Measurements from ENCODE around the gene EEF2K.

DNA sequence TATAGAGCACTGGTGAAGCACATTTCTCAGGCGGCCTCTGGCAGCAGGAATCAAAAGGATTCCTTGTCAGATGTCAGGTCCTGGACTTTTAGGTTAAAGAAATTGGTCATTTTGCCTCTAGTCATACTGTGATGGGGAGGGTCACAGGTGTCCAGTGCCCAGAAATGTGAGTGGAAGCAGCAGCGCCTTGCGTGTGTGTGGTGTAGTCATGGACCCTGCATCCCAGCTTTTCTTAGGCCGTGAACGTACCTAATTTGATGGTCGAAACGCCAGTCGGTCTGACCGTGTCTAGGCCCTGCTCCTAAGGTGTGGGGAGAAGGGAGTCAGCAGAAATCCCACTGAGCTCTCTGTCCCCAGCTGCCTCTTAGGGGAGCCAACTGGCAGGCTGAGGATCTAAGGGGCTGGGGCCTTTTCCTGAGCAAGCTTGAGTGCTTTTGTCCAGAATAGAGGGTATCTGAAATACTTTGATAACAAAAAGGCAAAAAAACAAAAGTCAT is 123.2 kb downstream of the EEF2K start:
- TF ChIP-seq GATA2 (IDR thresholded peaks at IDR 0.05; ENCODE audit: low read depth, low read length) (no peak), GATA3 (IDR thresholded peaks at IDR 0.05; ENCODE audit: low read depth, low read length) (no peak)
